GM12878 (cell line): ENCODE data around the gene SESN1. TPM values are rescaled to one million over a fixed set of nuclear protein-coding genes. Genes with fewer than 3 reads are reported as not detected.

Experiments used
- ATAC-seq: fragments of 200-7000 bp; cut with Tn5 transposase; 3 replicates; pipeline ENCODE4 v1.9.1; 2020; ENCODE audit warnings: mild to moderate bottlenecking, moderate library complexity
- BruUV-seq: library from RNA; stranded (reverse); fragments of 400-500 nt; replicated peaks from 2 replicates; lab custom pipeline; 2021; lab: Mats Ljungman, UMichigan
- CTCF ChIA-PET: fragments of 300-600 bp; sonication (Branson Sonifier 250); formaldehyde crosslinking; extraction: SDS; loops from one replicate; lab custom pipeline; 2021; ENCODE audit warnings: inconsistent platforms; lab: Yijun Ruan, JAX
- POLR2A ChIA-PET: fragments of 350-600 bp; formaldehyde crosslinking; extraction: SDS; loops from one replicate; lab custom pipeline; 2021; ENCODE audit warnings: inconsistent platforms; lab: Charles Lee
- RAD21 ChIA-PET: fragments of 300-600 bp; sonication (Branson Sonifier 250); formaldehyde crosslinking; loops from one replicate; lab custom pipeline; 2023; ENCODE audit warnings: antibody characterized with exemption; ENCODE audit not compliant: unreplicated experiment; lab: Charles Lee
- SMC1A ChIA-PET: fragments of 300-600 bp; sonication (Branson Sonifier 250); formaldehyde crosslinking; loops from one replicate; lab custom pipeline; 2023; ENCODE audit not compliant: unreplicated experiment, uncharacterized antibody; lab: Charles Lee
- DNase-seq: peaks from one replicate; pipeline ENCODE4 v3.0.0-alpha.2; 2011; ENCODE audit warnings: low read depth, low spot score
- FAIRE-seq: peaks from 3 replicates; lab custom pipeline; 2011; peaks lifted over from hg19 to GRCh38; lab: Jason Lieb, UNC
- H2AFZ ChIP-seq: 2 replicates; pipeline ENCODE4 v1.6.0; 2011; ENCODE audit warnings: low read depth, low read length, control low read depth; ENCODE audit not compliant: control insufficient read depth
- H3K27ac ChIP-seq: 2 replicates; pipeline ENCODE4 v1.5.1; 2011; ENCODE audit warnings: control low read depth; ENCODE audit not compliant: control insufficient read depth, insufficient read depth
- H3K27me3 ChIP-seq, 2 experiments: replicated peaks in 1 of 2; 2 replicates each; pipeline versions ENCODE4 v1.6.0 to v1.6.1; 2011; ENCODE audit warnings: low read length in 1 of 2; ENCODE audit not compliant: control insufficient read depth in 2 of 2, insufficient read depth in 2 of 2
- H3K36me3 ChIP-seq, 2 experiments: 2 replicates each; pipeline ENCODE4 v1.5.1; 2011; ENCODE audit warnings: low read length in 1 of 2; ENCODE audit not compliant: control insufficient read depth in 2 of 2, insufficient read depth in 2 of 2
- H3K4me1 ChIP-seq: 2 replicates; pipeline ENCODE4 v1.6.1; 2011; ENCODE audit warnings: mild to moderate bottlenecking, low read length, moderate library complexity, mixed read lengths; ENCODE audit not compliant: control insufficient read depth, insufficient read depth
- H3K4me2 ChIP-seq: 2 replicates; pipeline ENCODE4 v1.6.0; 2011; ENCODE audit warnings: control low read depth; ENCODE audit not compliant: control insufficient read depth, insufficient read depth
- H3K4me3 ChIP-seq: fragments of 200-600 bp; sonication (generic); 2 replicates; pipeline ENCODE4 v1.5.1; 2016
- H3K79me2 ChIP-seq: 2 replicates; pipeline ENCODE4 v1.6.0; 2011; ENCODE audit warnings: low read length; ENCODE audit not compliant: control insufficient read depth, insufficient read depth
- H3K9ac ChIP-seq: 2 replicates; pipeline ENCODE4 v1.8.0; 2011; ENCODE audit warnings: low read length, control low read depth, mixed read lengths; ENCODE audit not compliant: control insufficient read depth, insufficient read depth
- H3K9me3 ChIP-seq: replicated peaks from 3 replicates; pipeline ENCODE4 v1.5.1; 2011; ENCODE audit warnings: mild to moderate bottlenecking, low read length; ENCODE audit not compliant: control insufficient read depth, insufficient read depth
- H4K20me1 ChIP-seq: 2 replicates; pipeline ENCODE4 v1.6.0; 2011; ENCODE audit not compliant: control insufficient read depth, insufficient read depth
- BACH1 ChIP-seq: fragments of 450-650 bp; IDR thresholded peaks from 2 replicates; pipeline ENCODE4 v1.6.1; 2017; ENCODE audit warnings: mild to moderate bottlenecking, borderline replicate concordance
- CEBPB ChIP-seq, 2 experiments: fragments of 150-350 bp in 1 of 2; IDR thresholded peaks; 2 replicates each; pipeline ENCODE4 v1.6.1; 2012 to 2014; ENCODE audit warnings: low read depth in 2 of 2, low read length in 2 of 2, borderline replicate concordance in 1 of 2, inconsistent platforms in 1 of 2
- CHD2 ChIP-seq: IDR thresholded peaks from 2 replicates; pipeline ENCODE4 v1.6.1; 2011; ENCODE audit warnings: low read depth, low read length, improper control_type of control experiment, borderline replicate concordance
- EED ChIP-seq: sonication (generic); IDR thresholded peaks from 2 replicates; pipeline ENCODE4 v1.6.1; 2016; ENCODE audit warnings: antibody characterized with exemption, low read depth
- EZH2 ChIP-seq: IDR thresholded peaks from 2 replicates; pipeline ENCODE4 v1.6.1; 2012; ENCODE audit warnings: low read depth, mild to moderate bottlenecking, control low read depth, inconsistent platforms, low read length, borderline replicate concordance; ENCODE audit not compliant: control insufficient read depth
- FOS ChIP-seq: IDR thresholded peaks from 3 replicates; pipeline ENCODE4 v1.6.1; 2011; ENCODE audit warnings: borderline replicate concordance; ENCODE audit not compliant: insufficient read length; ENCODE audit errors: extremely low read depth
- FOXK2 ChIP-seq: fragments of 450-650 bp; IDR thresholded peaks from 2 replicates; pipeline ENCODE4 v1.6.1; 2017; ENCODE audit warnings: mild to moderate bottlenecking, moderate library complexity
- HDAC2 ChIP-seq: fragments of 200-600 bp; sonication (generic); IDR thresholded peaks from 2 replicates; pipeline ENCODE4 v1.6.1; 2017
- HDGF ChIP-seq: fragments of 450-650 bp; IDR thresholded peaks from 2 replicates; pipeline ENCODE4 v1.6.1; 2016; ENCODE audit warnings: antibody characterized with exemption
- JUND ChIP-seq: IDR thresholded peaks from 2 replicates; pipeline ENCODE4 v1.6.1; 2012; ENCODE audit warnings: low read depth, mild to moderate bottlenecking, low read length, improper control_type of control experiment, moderate library complexity
- RAD51 ChIP-seq: fragments of 450-650 bp; IDR thresholded peaks from 2 replicates; pipeline ENCODE4 v1.6.1; 2016; ENCODE audit warnings: moderate library complexity, mild to moderate bottlenecking, inconsistent platforms
- SMARCA5 ChIP-seq: fragments of 450-650 bp; IDR thresholded peaks from 2 replicates; pipeline ENCODE4 v1.6.1; 2017; ENCODE audit warnings: mild to moderate bottlenecking
- STAT1 ChIP-seq: fragments of 450-650 bp; conservative IDR thresholded peaks from 2 replicates; pipeline ENCODE4 v1.6.1; 2014; ENCODE audit warnings: antibody characterized with exemption, mild to moderate bottlenecking
- YY1 ChIP-seq: IDR thresholded peaks from 2 replicates; pipeline ENCODE4 v1.6.1; 2011; ENCODE audit warnings: low read depth, mild to moderate bottlenecking, low read length
- ZNF217 ChIP-seq: fragments of 450-650 bp; IDR thresholded peaks from 2 replicates; pipeline ENCODE4 v1.6.1; 2017; ENCODE audit warnings: antibody characterized with exemption, mild to moderate bottlenecking
- WGBS: methylation state at CpG from one replicate; pipeline ENCODE4 v1.1.6; 2016; ENCODE audit warnings: low lambda C conversion rate; ENCODE audit not compliant: insufficient replicate concordance, insufficient coverage; ENCODE audit errors: missing lambda C conversion rate; 5-methylcytosine and 5-hydroxymethylcytosine counted together
- in situ Hi-C: fragments of 300-500 bp; cut with MboI; formaldehyde crosslinking; loops from 9 replicates; pipeline ENCODE4 v1.14.3; 2018; ENCODE audit warnings: mixed read lengths
- intact Hi-C: fragments of 100-400 bp; cut with micrococcal nuclease; formaldehyde crosslinking; loops from one replicate; pipeline ENCODE4 v1.14.2; 2022; ENCODE audit not compliant: unreplicated experiment
- polyA plus RNA-seq, 11 experiments: library from polyadenylated mRNA; depleted of rRNA in 4 of 11; unstranded in 6 of 11; stranded (reverse) in 5 of 11; fragments of >200 nt; fragmentation: Nextera tagmentation in 4 of 11; fragmentation: Illumina TruSeq in 1 of 11; extraction: Ambion mirVana in 4 of 11; extraction: Trizol in 1 of 11; gene quantifications; 1 replicate in 1 of 11; 2 replicates in 10 of 11; pipeline versions ENCODE4 v1.2.1 to v1.2.3, GENCODE V29; 2011 to 2016; ENCODE audit warnings: inconsistent platforms in 2 of 11, missing spikeins in 2 of 11, low read depth in 1 of 11
- total RNA-seq, 4 experiments: library from RNA; depleted of rRNA in 3 of 4; stranded (reverse); fragments of >200 nt in 3 of 4; fragmentation: Illumina TruSeq in 1 of 4; extraction: Trizol in 1 of 4; gene quantifications; 2 replicates each; pipeline versions ENCODE4 v1.2.1 to v1.2.3, GENCODE V29; 2013 to 2021
- TF ChIP-seq, protein P1 (sequence below): IDR thresholded peaks from 2 replicates; pipeline ENCODE4 v1.6.1; 2012; ENCODE audit warnings: low read length, inconsistent platforms

The SESN1 gene
- total and polyA plus RNA-seq, 10 of the 15 experiments (the other 5 are each of a cell fraction or from before 2014, with no cell fraction given), result 1.3 to 13.0 (median 3.3) TPM

DNA sequence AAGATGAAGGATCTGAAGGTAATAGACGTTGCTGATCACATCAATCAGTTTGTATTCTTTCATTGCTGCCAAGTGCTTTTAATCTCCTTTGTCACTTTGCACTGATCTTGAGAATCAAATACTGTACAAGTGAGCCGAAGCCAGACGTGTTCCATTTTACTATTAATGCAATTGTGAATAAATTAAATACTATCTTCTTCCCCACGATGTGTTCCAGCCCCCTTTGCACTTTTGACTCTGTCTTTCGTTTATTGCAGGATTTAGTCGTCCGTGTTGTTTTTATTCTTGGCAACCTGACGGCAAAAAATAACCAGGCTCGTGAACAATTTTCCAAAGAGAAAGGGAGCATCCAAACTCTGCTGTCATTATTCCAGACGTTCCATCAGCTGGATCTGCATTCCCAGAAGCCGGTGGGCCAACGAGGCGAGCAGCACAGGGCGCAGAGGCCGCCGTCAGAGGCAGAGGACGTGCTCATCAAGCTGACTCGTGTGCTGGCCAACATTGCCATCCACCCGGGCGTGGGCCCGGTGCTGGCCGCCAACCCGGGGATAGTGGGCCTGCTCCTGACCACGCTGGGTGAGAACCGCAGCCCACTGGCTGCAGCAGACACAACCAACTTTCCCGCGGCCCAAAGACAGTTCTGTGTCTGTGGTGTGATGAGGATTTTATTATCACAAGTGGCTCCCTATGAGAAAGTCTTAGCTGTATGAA is 141.7 kb downstream of the SESN1 start:
- no peaks in the 10 kb centered on the region for H3K4me1 ChIP-seq
- TF ChIP-seq JUND (no peak), FOS (no peak), HDGF (no peak)
- H3K79me2 ChIP-seq, result no peaks in the 10 kb centered on the region
- no peak overlapping the region for H3K9ac ChIP-seq
- no peak overlapping the region for H3K4me3 ChIP-seq
- SMC1A ChIA-PET, result no interaction called here
- in situ Hi-C loops (no loop called here), intact Hi-C loops (no loop called here)
- H3K9me3 ChIP-seq, result no peaks in the 10 kb centered on the region
- H3K36me3 ChIP-seq, result no peaks in the 10 kb centered on the region
- 61% methylated on average over 27 of the region's 27 CpGs for WGBS
- CTCF ChIA-PET, result interaction anchor here (1.5 kb wide), 1 partner anchor 36 kb away, joined by 5 read pairs; no protein-coding TSS in a partner anchor
- H2AFZ ChIP-seq, result no peak overlapping the region
- H3K27ac ChIP-seq, result no peak overlapping the region
- BruUV-seq, result no TSS peak
- H3K4me2 ChIP-seq, result no peak overlapping the region
- FAIRE-seq (no peak), DNase-seq (no peak), ATAC-seq (no peak)
- no peaks in the 10 kb centered on the region for H4K20me1 ChIP-seq
- POLR2A ChIA-PET, result no interaction called here
- RAD21 ChIA-PET, result no interaction called here
- peaks cover 2 to 8% of the 10 kb centered on the region in 2 experiments; a peak in 3 of 4 replicates for H3K27me3 ChIP-seq

DNA sequence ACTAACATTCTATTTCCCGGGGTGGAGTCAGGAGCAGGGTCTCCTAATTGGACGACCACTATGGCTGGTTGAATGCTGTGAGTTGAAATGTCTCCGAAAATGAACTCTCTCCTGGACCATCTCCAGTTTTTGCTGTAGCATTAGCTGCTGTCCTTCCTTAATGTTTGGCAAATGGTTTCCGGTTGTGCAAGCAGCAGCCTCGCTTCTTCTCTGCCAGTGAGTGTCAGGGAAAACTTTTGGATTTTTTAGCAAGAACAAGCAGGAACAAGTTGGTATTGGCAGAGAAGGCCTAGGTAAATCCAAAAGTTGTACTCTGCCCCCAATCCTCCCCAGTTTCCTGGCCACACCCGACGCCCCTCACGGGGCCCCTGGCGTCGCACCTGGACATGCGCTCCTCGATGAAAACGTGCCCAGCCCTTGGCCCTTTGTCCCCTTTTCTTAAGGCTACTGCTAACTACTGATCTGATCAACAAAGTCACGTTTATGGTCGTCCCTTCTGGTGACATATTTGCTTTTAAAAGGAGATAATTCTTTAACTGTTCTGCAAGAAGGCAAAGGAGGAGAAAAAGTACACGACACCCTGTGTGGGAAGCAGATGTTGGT is 143.2 kb downstream of the SESN1 start:
- ChIA-PET POLR2A (no interaction called here), RAD21 (no interaction called here), CTCF (no interaction called here), SMC1A (interaction anchor here (0.6 kb wide), 1 partner anchor 157 kb away, joined by 3 read pairs; no protein-coding TSS in a partner anchor)
- DNase-seq (no peak), ATAC-seq (no peak), FAIRE-seq (no peak)
- in situ Hi-C loops (no loop called here), intact Hi-C loops (no loop called here)
- no peak overlapping the region for H3K9ac ChIP-seq
- H2AFZ ChIP-seq, result no peak overlapping the region
- no peaks in the 10 kb centered on the region for H4K20me1 ChIP-seq
- H3K79me2 ChIP-seq, result no peaks in the 10 kb centered on the region
- no peak overlapping the region for H3K4me3 ChIP-seq
- no peak overlapping the region for H3K4me2 ChIP-seq
- no TSS peak for BruUV-seq
- 42% methylated on average over 16 of the region's 16 CpGs for WGBS
- H3K4me1 ChIP-seq, result no peaks in the 10 kb centered on the region
- H3K27ac ChIP-seq, result no peak overlapping the region
- peaks cover 2 to 11% of the 10 kb centered on the region in 2 experiments; a peak in 3 of 4 replicates for H3K27me3 ChIP-seq
- H3K9me3 ChIP-seq, result no peaks in the 10 kb centered on the region
- H3K36me3 ChIP-seq, result no peaks in the 10 kb centered on the region
- TF ChIP-seq RAD51 (no peak), ZNF217 (no peak), SMARCA5 (no peak), BACH1 (no peak), YY1 (no peak), HDAC2 (no peak), CEBPB (IDR thresholded peaks at IDR 0.05; ENCODE audit: borderline replicate concordance in 1 of 2, low read depth in 2 of 2, low read length in 2 of 2) (no peak), STAT1 (no peak), FOXK2 (no peak), EED (no peak), EZH2 (no peak), CHD2 (no peak)
- TF ChIP-seq, protein P1, sequence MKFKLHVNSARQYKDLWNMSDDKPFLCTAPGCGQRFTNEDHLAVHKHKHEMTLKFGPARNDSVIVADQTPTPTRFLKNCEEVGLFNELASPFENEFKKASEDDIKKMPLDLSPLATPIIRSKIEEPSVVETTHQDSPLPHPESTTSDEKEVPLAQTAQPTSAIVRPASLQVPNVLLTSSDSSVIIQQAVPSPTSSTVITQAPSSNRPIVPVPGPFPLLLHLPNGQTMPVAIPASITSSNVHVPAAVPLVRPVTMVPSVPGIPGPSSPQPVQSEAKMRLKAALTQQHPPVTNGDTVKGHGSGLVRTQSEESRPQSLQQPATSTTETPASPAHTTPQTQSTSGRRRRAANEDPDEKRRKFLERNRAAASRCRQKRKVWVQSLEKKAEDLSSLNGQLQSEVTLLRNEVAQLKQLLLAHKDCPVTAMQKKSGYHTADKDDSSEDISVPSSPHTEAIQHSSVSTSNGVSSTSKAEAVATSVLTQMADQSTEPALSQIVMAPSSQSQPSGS, result no peak
